Stimulated activated naive B cell treated with anti-CD40 and anti-IgM and Interleukin-4, amounts not matched to agents 10 μg/mL and 1 μg/mL and 100 μg/mL, for 72 hours (primary cell): ENCODE measurements around the gene SMIM41.

Source experiments
- ATAC-seq, 2 donors: fragments of 150-1000 bp; cut with Tn5 transposase; replicated peaks; 2 replicates each; pipeline ENCODE4 v1.10.0; 2021; ENCODE audit warnings: moderate library complexity in 1 of 2
- DNase-seq: peaks from one replicate; pipeline ENCODE4 v3.0.0; 2021
- H3K27ac Mint-ChIP-seq: one replicate; pipeline ENCODE4 v1.8.0; 2022; ENCODE audit warnings: mild to moderate bottlenecking, mixed read lengths
- H3K27me3 Mint-ChIP-seq, 2 donors: one replicate each; pipeline ENCODE4 v1.8.0; 2022; ENCODE audit warnings: mixed read lengths in 2 of 2
- H3K36me3 Mint-ChIP-seq, 2 donors: one replicate each; pipeline ENCODE4 v1.8.0; 2022; ENCODE audit warnings: mixed read lengths in 2 of 2, mild to moderate bottlenecking in 1 of 2
- H3K4me1 Mint-ChIP-seq, 2 donors: one replicate each; pipeline ENCODE4 v1.8.0; 2022; ENCODE audit warnings: mixed read lengths in 2 of 2, mild to moderate bottlenecking in 1 of 2
- H3K4me3 Mint-ChIP-seq, 2 donors: one replicate each; pipeline ENCODE4 v1.8.0; 2022; ENCODE audit warnings: mild to moderate bottlenecking in 2 of 2, mixed read lengths in 2 of 2, moderate library complexity in 1 of 2
- H3K9me3 Mint-ChIP-seq, 2 donors: one replicate each; pipeline ENCODE4 v1.8.0; 2022; ENCODE audit warnings: mixed read lengths in 2 of 2, mild to moderate bottlenecking in 1 of 2

The SMIM41 gene

GRCh38 chr12:52082026-52082668 lies 2.6 kb downstream of the SMIM41 start:
- H3K36me3 Mint-ChIP-seq, result peaks cover 15 to 23% of the 10 kb centered on the region in 2 donors
- H3K9me3 Mint-ChIP-seq, result no peaks in the 10 kb centered on the region
- H3K27me3 Mint-ChIP-seq, result peaks cover 6 to 8% of the 10 kb centered on the region in 2 donors
- ATAC-seq, result peak in 1 of 2 donors; percentile 5
- peak overlapping the region in 1 of 2 donors; percentile 27 for H3K4me3 Mint-ChIP-seq
- peak overlapping the region; percentile 90 for H3K27ac Mint-ChIP-seq
- no peak for DNase-seq
- peaks cover 35 to 49% of the 10 kb centered on the region in 2 donors for H3K4me1 Mint-ChIP-seq

GRCh38 chr12:52082669-52082987 lies 3.1 kb downstream of the SMIM41 start:
- no peak for DNase-seq
- Mint-ChIP-seq H3K4me1 (peaks cover 38 to 53% of the 10 kb centered on the region in 2 donors), H3K27me3 (peaks cover 9 to 13% of the 10 kb centered on the region in 2 donors), H3K36me3 (peaks cover 13 to 22% of the 10 kb centered on the region in 2 donors), H3K27ac (no peak overlapping the region), H3K9me3 (no peaks in the 10 kb centered on the region), H3K4me3 (no peak overlapping the region)
- ATAC-seq, result peak in 1 of 2 donors; percentile 6

GRCh38 chr12:52082988-52083637 lies 3.6 kb downstream of the SMIM41 start:
- DNase-seq (peak; percentile 36), ATAC-seq (peak; percentile 67 to 69)
- H3K9me3 Mint-ChIP-seq, result no peaks in the 10 kb centered on the region
- H3K36me3 Mint-ChIP-seq, result peaks cover 8 to 18% of the 10 kb centered on the region in 2 donors
- peaks cover 40 to 54% of the 10 kb centered on the region in 2 donors for H3K4me1 Mint-ChIP-seq
- H3K4me3 Mint-ChIP-seq, result no peak overlapping the region
- H3K27ac Mint-ChIP-seq, result no peak overlapping the region
- H3K27me3 Mint-ChIP-seq, result peaks cover 9 to 17% of the 10 kb centered on the region in 2 donors

GRCh38 chr12:52083638-52083996 lies 4.1 kb downstream of the SMIM41 start:
- DNase-seq (no peak), ATAC-seq (no peak)
- H3K9me3 Mint-ChIP-seq, result no peaks in the 10 kb centered on the region
- peaks cover 6 to 18% of the 10 kb centered on the region in 2 donors for H3K36me3 Mint-ChIP-seq
- peaks cover 45 to 59% of the 10 kb centered on the region in 2 donors for H3K4me1 Mint-ChIP-seq
- peak overlapping the region; percentile 32 for H3K27ac Mint-ChIP-seq
- H3K4me3 Mint-ChIP-seq, result no peak overlapping the region
- H3K27me3 Mint-ChIP-seq, result peaks cover 11 to 20% of the 10 kb centered on the region in 2 donors

- Mint-ChIP-seq H3K36me3 (peaks cover 0 to 10% of the 10 kb centered on the region in 2 donors), H3K4me3 (no peak overlapping the region), H3K4me1 (peaks cover 44 to 56% of the 10 kb centered on the region in 2 donors), H3K27me3 (peaks cover 16 to 27% of the 10 kb centered on the region in 2 donors), H3K27ac (peak overlapping the region; percentile 49), H3K9me3 (no peaks in the 10 kb centered on the region)
- no peak for DNase-seq
- ATAC-seq, result no peak
Observed at GRCh38 chr12:52084491-52085231, 5.2 kb downstream of the SMIM41 start.

GRCh38 chr12:52085682-52086180 lies 6.2 kb downstream of the SMIM41 start:
- Mint-ChIP-seq H3K9me3 (no peaks in the 10 kb centered on the region), H3K27me3 (peaks cover 23 to 34% of the 10 kb centered on the region in 2 donors), H3K4me1 (peaks cover 37 to 48% of the 10 kb centered on the region in 2 donors), H3K4me3 (no peak overlapping the region), H3K36me3 (peaks cover 0 to 10% of the 10 kb centered on the region in 2 donors), H3K27ac (no peak overlapping the region)
- DNase-seq, result no peak
- ATAC-seq, result no peak

- Mint-ChIP-seq H3K27me3 (peaks cover 29 to 40% of the 10 kb centered on the region in 2 donors), H3K4me1 (peaks cover 33 to 42% of the 10 kb centered on the region in 2 donors), H3K9me3 (no peaks in the 10 kb centered on the region), H3K27ac (no peak overlapping the region), H3K36me3 (peaks cover 0 to 10% of the 10 kb centered on the region in 2 donors), H3K4me3 (no peak overlapping the region)
- DNase-seq (no peak), ATAC-seq (no peak)
Observed at GRCh38 chr12:52086366-52086765, 6.9 kb downstream of the SMIM41 start.

GRCh38 chr12:52086944-52087835 lies 7.7 kb downstream of the SMIM41 start:
- Mint-ChIP-seq H3K27ac (peak overlapping the region; percentile 0), H3K9me3 (no peaks in the 10 kb centered on the region), H3K4me3 (no peak overlapping the region), H3K36me3 (peaks cover 0 to 10% of the 10 kb centered on the region in 2 donors), H3K4me1 (peaks cover 24 to 33% of the 10 kb centered on the region in 2 donors), H3K27me3 (peaks cover 33 to 47% of the 10 kb centered on the region in 2 donors)
- no peak for ATAC-seq
- DNase-seq, result no peak

- peak overlapping the region; percentile 68 for H3K27ac Mint-ChIP-seq
- peak; percentile 91 to 93 for ATAC-seq
Observed at GRCh38 chr12:52087961-52088820, 8.7 kb downstream of the SMIM41 start.

GRCh38 chr12:52089491-52089890 lies 10.0 kb downstream of the SMIM41 start:
- Mint-ChIP-seq H3K4me1 (peaks cover 16 to 18% of the 10 kb centered on the region in 2 donors), H3K27me3 (peaks cover 33 to 47% of the 10 kb centered on the region in 2 donors)

More at GRCh38 chr12:52087961-52088820, 8.7 kb downstream of the SMIM41 start:
- peak; percentile 46 for DNase-seq
- Mint-ChIP-seq H3K4me3 (peak overlapping the region in 1 of 2 donors; percentile 2), H3K36me3 (peaks cover 0 to 10% of the 10 kb centered on the region in 2 donors), H3K4me1 (peaks cover 22 to 23% of the 10 kb centered on the region in 2 donors), H3K9me3 (no peaks in the 10 kb centered on the region), H3K27me3 (peaks cover 33 to 47% of the 10 kb centered on the region in 2 donors)

GRCh38 chr12:52090291-52090690 lies 10.8 kb downstream of the SMIM41 start:
- H3K27ac Mint-ChIP-seq, result no peak overlapping the region
- H3K36me3 Mint-ChIP-seq, result peaks cover 0 to 7% of the 10 kb centered on the region in 2 donors

More at GRCh38 chr12:52089491-52089890, 10.0 kb downstream of the SMIM41 start:
- Mint-ChIP-seq H3K36me3 (peaks cover 0 to 7% of the 10 kb centered on the region in 2 donors), H3K9me3 (no peaks in the 10 kb centered on the region), H3K27ac (no peak overlapping the region), H3K4me3 (no peak overlapping the region)
- no peak for DNase-seq
- ATAC-seq, result no peak

GRCh38 chr12:52091061-52091460 lies 11.6 kb downstream of the SMIM41 start:
- H3K27ac Mint-ChIP-seq, result no peak overlapping the region
- peaks cover 0 to 7% of the 10 kb centered on the region in 2 donors for H3K36me3 Mint-ChIP-seq
- no peaks in the 10 kb centered on the region for H3K9me3 Mint-ChIP-seq
- DNase-seq (no peak), ATAC-seq (no peak)
- H3K4me1 Mint-ChIP-seq, result peaks cover 16 to 18% of the 10 kb centered on the region in 2 donors
- no peak overlapping the region for H3K4me3 Mint-ChIP-seq
- H3K27me3 Mint-ChIP-seq, result peaks cover 40 to 55% of the 10 kb centered on the region in 2 donors

More at GRCh38 chr12:52090291-52090690, 10.8 kb downstream of the SMIM41 start:
- Mint-ChIP-seq H3K27me3 (peaks cover 34 to 50% of the 10 kb centered on the region in 2 donors), H3K9me3 (no peaks in the 10 kb centered on the region), H3K4me1 (peaks cover 16 to 18% of the 10 kb centered on the region in 2 donors), H3K4me3 (no peak overlapping the region)
- no peak for DNase-seq
- ATAC-seq, result no peak

GRCh38 chr12:52091869-52092268 lies 12.4 kb downstream of the SMIM41 start:
- Mint-ChIP-seq H3K9me3 (no peaks in the 10 kb centered on the region), H3K27me3 (peaks cover 37 to 50% of the 10 kb centered on the region in 2 donors), H3K4me3 (no peak overlapping the region), H3K27ac (no peak overlapping the region), H3K36me3 (peaks cover 0 to 4% of the 10 kb centered on the region in 2 donors), H3K4me1 (peaks cover 16 to 18% of the 10 kb centered on the region in 2 donors)
- no peak for ATAC-seq
- no peak for DNase-seq
